Mucosa of stomach (tissue), 1 donor: ENCODE measurements around the gene ZNF573.

Source experiments
- H3K27me3 ChIP-seq: one replicate; pipeline ENCODE4 v1.7.0; 2013; ENCODE audit warnings: mild to moderate bottlenecking, low read length; ENCODE audit not compliant: control insufficient read depth, insufficient read depth
- H3K36me3 ChIP-seq: one replicate; pipeline ENCODE4 v1.7.0; 2013; ENCODE audit warnings: low read length; ENCODE audit not compliant: control insufficient read depth, insufficient read depth
- H3K4me1 ChIP-seq: one replicate; pipeline ENCODE4 v1.7.0; 2013; ENCODE audit warnings: mild to moderate bottlenecking, low read length; ENCODE audit not compliant: control insufficient read depth, insufficient read depth
- H3K4me3 ChIP-seq: one replicate; pipeline ENCODE4 v1.7.0; 2013; ENCODE audit warnings: low read length
- H3K9ac ChIP-seq: one replicate; pipeline ENCODE4 v1.7.0; 2013; ENCODE audit warnings: mild to moderate bottlenecking, low read length, moderate library complexity
- H3K9me3 ChIP-seq: one replicate; pipeline ENCODE4 v1.7.0; 2013; ENCODE audit warnings: mild to moderate bottlenecking, low read length, moderate library complexity; ENCODE audit not compliant: control insufficient read depth
- donor health status: Pancreatic carcinoma.

Gene ZNF573

DNA sequence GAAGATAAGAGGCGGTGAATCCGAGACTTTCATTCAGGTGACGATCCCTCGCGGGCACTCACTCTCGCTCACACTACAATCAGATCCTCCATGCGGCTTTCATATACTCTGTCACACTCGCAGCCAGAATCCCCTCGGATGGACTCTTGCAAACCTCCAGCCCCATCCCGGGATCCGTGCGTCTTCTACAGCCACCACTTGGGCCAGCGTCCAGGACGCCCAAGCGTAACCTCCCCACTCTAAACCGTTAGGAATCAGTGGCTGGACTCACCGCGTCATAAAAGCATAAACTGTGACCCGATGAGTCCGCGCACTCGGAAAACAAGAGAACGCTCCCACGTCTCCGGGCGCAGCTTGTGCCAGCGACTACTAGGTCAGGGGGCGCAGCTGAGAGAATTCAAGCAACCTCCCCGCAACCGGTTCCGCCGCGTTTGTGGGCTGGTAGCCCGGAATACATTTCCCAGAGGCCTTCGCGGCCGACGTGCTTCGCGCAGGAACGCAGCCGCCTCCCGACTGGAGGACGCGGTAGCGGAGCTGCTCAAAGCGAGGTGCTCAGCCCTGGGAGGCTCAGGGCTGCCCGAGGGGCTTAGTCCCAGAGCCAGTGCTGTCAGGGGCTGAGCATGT lies 87.4 kb downstream of the ZNF573 start:
- Histone ChIP-seq H3K4me1 (no peaks in the 10 kb centered on the region), H3K9me3 (no peaks in the 10 kb centered on the region), H3K4me3 (peak overlapping the region; percentile 73), H3K9ac (no peak overlapping the region), H3K36me3 (no peaks in the 10 kb centered on the region), H3K27me3 (no peaks in the 10 kb centered on the region)
